SK-N-SH treated with all-trans-retinoic acid at 6 μM for 48 hours (cell line): ENCODE measurements around the gene REC114.

Experiments used
- ATAC-seq: fragments of 200-7000 bp; cut with Tn5 transposase; 3 replicates; pipeline ENCODE4 v1.9.1; 2020; ENCODE audit warnings: mild to moderate bottlenecking, moderate library complexity
- ARNTL ChIP-seq: fragments of 450-650 bp; formaldehyde crosslinking; IDR thresholded peaks from 2 replicates; pipeline ENCODE4 v1.5.0; 2020; ENCODE audit warnings: low read depth, mild to moderate bottlenecking, moderate library complexity, borderline replicate concordance
- BACH2 ChIP-seq: fragments of 250-450 bp; sonication (Bioruptor Pico); IDR thresholded peaks from 2 replicates; pipeline ENCODE4 v1.9.0; 2021; ENCODE audit warnings: mild to moderate bottlenecking, borderline replicate concordance
- CREB5 ChIP-seq: fragments of 250-450 bp; sonication (Bioruptor Pico); IDR thresholded peaks from 2 replicates; pipeline ENCODE4 v1.5.1; 2020; ENCODE audit warnings: low read depth, mild to moderate bottlenecking, moderate library complexity
- CSDC2 ChIP-seq: fragments of 250-450 bp; sonication (Bioruptor Pico); IDR thresholded peaks from 2 replicates; pipeline ENCODE4 v1.5.0; 2020; ENCODE audit warnings: mild to moderate bottlenecking, moderate library complexity
- ESRRG ChIP-seq: fragments of 250-450 bp; sonication (Bioruptor Pico); IDR thresholded peaks from 2 replicates; pipeline ENCODE4 v1.6.1; 2021; ENCODE audit warnings: mild to moderate bottlenecking
- GLIS3 ChIP-seq: fragments of 250-450 bp; sonication (Bioruptor Pico); IDR thresholded peaks from 2 replicates; pipeline ENCODE4 v1.5.0; 2020; ENCODE audit warnings: mild to moderate bottlenecking, moderate library complexity
- ISL1 ChIP-seq: fragments of 250-450 bp; sonication (Bioruptor Pico); IDR thresholded peaks from 2 replicates; pipeline ENCODE4 v2.1.2; 2022; ENCODE audit warnings: mild to moderate bottlenecking, moderate library complexity
- OSR1 ChIP-seq: fragments of 250-450 bp; sonication (Bioruptor Pico); IDR thresholded peaks from 2 replicates; pipeline ENCODE4 v1.8.0; 2022; ENCODE audit warnings: moderate library complexity, mild to moderate bottlenecking, inconsistent platforms
- PATZ1 ChIP-seq: fragments of 250-450 bp; sonication (Bioruptor Pico); IDR thresholded peaks from 2 replicates; pipeline ENCODE4 v1.8.0; 2020; ENCODE audit warnings: mild to moderate bottlenecking, moderate library complexity, borderline replicate concordance
- PPARA ChIP-seq: fragments of 250-450 bp; sonication (Bioruptor Pico); IDR thresholded peaks from 2 replicates; pipeline ENCODE4 v1.5.0; 2020; ENCODE audit warnings: mild to moderate bottlenecking, borderline replicate concordance
- RARB ChIP-seq: fragments of 250-450 bp; sonication (Bioruptor Pico); IDR thresholded peaks from 2 replicates; pipeline ENCODE4 v1.8.0; 2021; ENCODE audit warnings: mild to moderate bottlenecking, moderate library complexity
- SNAI2 ChIP-seq: fragments of 250-450 bp; sonication (Bioruptor Pico); IDR thresholded peaks from 2 replicates; pipeline ENCODE4 v1.5.0; 2020; ENCODE audit warnings: mild to moderate bottlenecking, moderate library complexity
- TCF4 ChIP-seq: fragments of 250-450 bp; sonication (Bioruptor Pico); IDR thresholded peaks from 2 replicates; pipeline ENCODE4 v1.8.0; 2021; ENCODE audit warnings: mild to moderate bottlenecking, moderate library complexity, borderline replicate concordance
- TOX ChIP-seq: fragments of 250-450 bp; sonication (Bioruptor Pico); IDR thresholded peaks from 2 replicates; pipeline ENCODE4 v1.8.0; 2021; ENCODE audit warnings: mild to moderate bottlenecking, moderate library complexity, borderline replicate concordance
- ZC3H10 ChIP-seq: fragments of 250-450 bp; sonication (Bioruptor Pico); IDR thresholded peaks from 2 replicates; pipeline ENCODE4 v1.5.1; 2021; ENCODE audit warnings: mild to moderate bottlenecking, moderate library complexity
- ZFP3 ChIP-seq: fragments of 250-450 bp; sonication (Bioruptor Pico); IDR thresholded peaks from 2 replicates; pipeline ENCODE4 v1.5.0; 2020; ENCODE audit warnings: mild to moderate bottlenecking, moderate library complexity
- ZFP30 ChIP-seq: fragments of 450-650 bp; formaldehyde crosslinking; IDR thresholded peaks from 2 replicates; pipeline ENCODE4 v1.5.0; 2022; ENCODE audit warnings: mild to moderate bottlenecking, moderate library complexity
- ZNF565 ChIP-seq: fragments of 450-650 bp; formaldehyde crosslinking; conservative IDR thresholded peaks from 2 replicates; pipeline ENCODE4 v1.5.0; 2020; ENCODE audit warnings: low read depth, mild to moderate bottlenecking, moderate library complexity
- ZNF70 ChIP-seq: fragments of 450-650 bp; formaldehyde crosslinking; IDR thresholded peaks from 2 replicates; pipeline ENCODE4 v1.5.0; 2020; ENCODE audit warnings: mild to moderate bottlenecking, moderate library complexity
- ZNF8 ChIP-seq: fragments of 450-650 bp; formaldehyde crosslinking; IDR thresholded peaks from 2 replicates; pipeline ENCODE4 v1.5.0; 2020; ENCODE audit warnings: mild to moderate bottlenecking, moderate library complexity
- TF ChIP-seq, protein P1 (sequence below): fragments of 250-450 bp; sonication (Bioruptor Pico); IDR thresholded peaks from 2 replicates; pipeline ENCODE4 v1.8.0; 2021; ENCODE audit warnings: low read depth, mild to moderate bottlenecking, moderate library complexity, borderline replicate concordance
- TF ChIP-seq, protein P2 (sequence below): fragments of 250-450 bp; sonication (Bioruptor Pico); IDR thresholded peaks from 2 replicates; pipeline ENCODE4 v1.5.0; 2020; ENCODE audit warnings: mild to moderate bottlenecking, moderate library complexity

REC114 gene

DNA sequence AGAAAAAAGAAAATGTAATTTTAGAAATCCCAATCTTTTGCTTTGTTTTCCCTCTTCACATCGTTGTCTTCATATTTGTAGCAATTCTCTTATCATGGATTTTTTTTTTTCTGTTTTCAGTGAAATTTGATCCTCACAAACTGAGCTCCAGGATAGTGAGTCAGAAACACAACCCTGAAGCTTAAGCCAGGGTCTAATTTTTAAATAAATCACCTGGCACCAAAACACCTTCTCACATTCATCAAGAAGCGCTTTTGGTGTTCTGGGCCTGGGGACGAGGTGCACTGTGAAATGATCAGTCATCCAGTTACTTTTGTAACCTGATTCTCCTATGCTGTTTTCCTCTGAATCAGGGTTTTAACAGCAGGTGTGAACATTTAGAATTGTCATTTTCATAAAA lies 87.7 kb downstream of the REC114 start:
- ATAC-seq = no peak
- TF ChIP-seq ZNF8 (CRISPR knock-in tag) = no peak
- TF ChIP-seq, protein P1, sequence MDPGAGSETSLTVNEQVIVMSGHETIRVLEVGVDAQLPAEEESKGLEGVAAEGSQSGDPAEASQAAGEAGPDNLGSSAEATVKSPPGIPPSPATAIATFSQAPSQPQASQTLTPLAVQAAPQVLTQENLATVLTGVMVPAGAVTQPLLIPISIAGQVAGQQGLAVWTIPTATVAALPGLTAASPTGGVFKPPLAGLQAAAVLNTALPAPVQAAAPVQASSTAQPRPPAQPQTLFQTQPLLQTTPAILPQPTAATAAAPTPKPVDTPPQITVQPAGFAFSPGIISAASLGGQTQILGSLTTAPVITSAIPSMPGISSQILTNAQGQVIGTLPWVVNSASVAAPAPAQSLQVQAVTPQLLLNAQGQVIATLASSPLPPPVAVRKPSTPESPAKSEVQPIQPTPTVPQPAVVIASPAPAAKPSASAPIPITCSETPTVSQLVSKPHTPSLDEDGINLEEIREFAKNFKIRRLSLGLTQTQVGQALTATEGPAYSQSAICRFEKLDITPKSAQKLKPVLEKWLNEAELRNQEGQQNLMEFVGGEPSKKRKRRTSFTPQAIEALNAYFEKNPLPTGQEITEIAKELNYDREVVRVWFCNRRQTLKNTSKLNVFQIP (CRISPR knock-in tag) = no peak
- TF ChIP-seq ZC3H10 (CRISPR knock-in tag) = no peak
- TF ChIP-seq BACH2 (CRISPR knock-in tag) = no peak
- TF ChIP-seq ISL1 (CRISPR knock-in tag) = no peak
- no peak for TF ChIP-seq PPARA (CRISPR knock-in tag)
- TF ChIP-seq TOX (CRISPR knock-in tag) = no peak
- TF ChIP-seq OSR1 (CRISPR knock-in tag) = no peak
- no peak for TF ChIP-seq ARNTL
- no peak for TF ChIP-seq CSDC2 (CRISPR knock-in tag)
- TF ChIP-seq RARB (CRISPR knock-in tag) = no peak
- TF ChIP-seq ESRRG (CRISPR knock-in tag) = no peak
- no peak for TF ChIP-seq ZNF565 (CRISPR knock-in tag)
- TF ChIP-seq TCF4 (CRISPR knock-in tag) = no peak
- TF ChIP-seq GLIS3 (CRISPR knock-in tag) = no peak
- TF ChIP-seq CREB5 (CRISPR knock-in tag) = no peak
- TF ChIP-seq ZFP30 = no peak
- no peak for TF ChIP-seq PATZ1 (CRISPR knock-in tag)

DNA sequence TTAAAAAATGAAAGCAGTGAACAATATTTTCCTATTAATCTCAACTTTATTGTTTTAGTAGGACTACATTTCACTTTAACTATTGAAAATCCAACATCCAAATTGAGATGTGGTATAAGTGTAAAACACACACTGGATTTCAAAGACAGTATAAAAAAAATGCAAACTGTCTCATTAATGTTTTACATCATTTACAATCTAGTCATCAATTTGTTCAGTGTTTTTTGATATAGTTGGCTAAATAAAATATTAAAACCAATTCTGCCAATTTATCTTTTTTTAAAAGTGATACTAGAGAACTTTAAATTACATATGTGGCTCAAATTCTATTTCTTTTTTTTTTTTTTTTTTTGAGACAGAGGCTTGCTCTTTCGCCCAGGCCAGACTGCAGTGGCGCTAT lies 95.2 kb downstream of the REC114 start:
- TF ChIP-seq RARB (CRISPR knock-in tag) (no peak), TOX (CRISPR knock-in tag) (no peak), BACH2 (CRISPR knock-in tag) (no peak), PATZ1 (CRISPR knock-in tag) (no peak), ZNF8 (CRISPR knock-in tag) (no peak), ZFP3 (no peak), ZNF565 (CRISPR knock-in tag) (no peak), ESRRG (CRISPR knock-in tag) (no peak), ZFP30 (no peak), CSDC2 (CRISPR knock-in tag) (no peak), SNAI2 (no peak), ZNF70 (no peak), ARNTL (no peak)
- TF ChIP-seq, protein P1 (CRISPR knock-in tag) = no peak
- TF ChIP-seq, protein P2, sequence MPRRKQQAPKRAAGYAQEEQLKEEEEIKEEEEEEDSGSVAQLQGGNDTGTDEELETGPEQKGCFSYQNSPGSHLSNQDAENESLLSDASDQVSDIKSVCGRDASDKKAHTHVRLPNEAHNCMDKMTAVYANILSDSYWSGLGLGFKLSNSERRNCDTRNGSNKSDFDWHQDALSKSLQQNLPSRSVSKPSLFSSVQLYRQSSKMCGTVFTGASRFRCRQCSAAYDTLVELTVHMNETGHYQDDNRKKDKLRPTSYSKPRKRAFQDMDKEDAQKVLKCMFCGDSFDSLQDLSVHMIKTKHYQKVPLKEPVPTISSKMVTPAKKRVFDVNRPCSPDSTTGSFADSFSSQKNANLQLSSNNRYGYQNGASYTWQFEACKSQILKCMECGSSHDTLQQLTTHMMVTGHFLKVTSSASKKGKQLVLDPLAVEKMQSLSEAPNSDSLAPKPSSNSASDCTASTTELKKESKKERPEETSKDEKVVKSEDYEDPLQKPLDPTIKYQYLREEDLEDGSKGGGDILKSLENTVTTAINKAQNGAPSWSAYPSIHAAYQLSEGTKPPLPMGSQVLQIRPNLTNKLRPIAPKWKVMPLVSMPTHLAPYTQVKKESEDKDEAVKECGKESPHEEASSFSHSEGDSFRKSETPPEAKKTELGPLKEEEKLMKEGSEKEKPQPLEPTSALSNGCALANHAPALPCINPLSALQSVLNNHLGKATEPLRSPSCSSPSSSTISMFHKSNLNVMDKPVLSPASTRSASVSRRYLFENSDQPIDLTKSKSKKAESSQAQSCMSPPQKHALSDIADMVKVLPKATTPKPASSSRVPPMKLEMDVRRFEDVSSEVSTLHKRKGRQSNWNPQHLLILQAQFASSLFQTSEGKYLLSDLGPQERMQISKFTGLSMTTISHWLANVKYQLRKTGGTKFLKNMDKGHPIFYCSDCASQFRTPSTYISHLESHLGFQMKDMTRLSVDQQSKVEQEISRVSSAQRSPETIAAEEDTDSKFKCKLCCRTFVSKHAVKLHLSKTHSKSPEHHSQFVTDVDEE = no peak
- no peak for ATAC-seq
